SK-N-SH treated with all-trans-retinoic acid at 6 μM for 48 hours (cell line): Measurements from ENCODE around the gene FBXW11.

Experiments used
- BACH2 ChIP-seq: fragments of 250-450 bp; sonication (Bioruptor Pico); IDR thresholded peaks from 2 replicates; pipeline ENCODE4 v1.9.0; 2021; ENCODE audit warnings: mild to moderate bottlenecking, borderline replicate concordance
- TOX ChIP-seq: fragments of 250-450 bp; sonication (Bioruptor Pico); IDR thresholded peaks from 2 replicates; pipeline ENCODE4 v1.8.0; 2021; ENCODE audit warnings: mild to moderate bottlenecking, moderate library complexity, borderline replicate concordance
- TF ChIP-seq, protein P1 (sequence below): fragments of 250-450 bp; sonication (Bioruptor Pico); IDR thresholded peaks from 2 replicates; pipeline ENCODE4 v1.5.1; 2020; ENCODE audit warnings: low read depth, mild to moderate bottlenecking, moderate library complexity

DNA sequence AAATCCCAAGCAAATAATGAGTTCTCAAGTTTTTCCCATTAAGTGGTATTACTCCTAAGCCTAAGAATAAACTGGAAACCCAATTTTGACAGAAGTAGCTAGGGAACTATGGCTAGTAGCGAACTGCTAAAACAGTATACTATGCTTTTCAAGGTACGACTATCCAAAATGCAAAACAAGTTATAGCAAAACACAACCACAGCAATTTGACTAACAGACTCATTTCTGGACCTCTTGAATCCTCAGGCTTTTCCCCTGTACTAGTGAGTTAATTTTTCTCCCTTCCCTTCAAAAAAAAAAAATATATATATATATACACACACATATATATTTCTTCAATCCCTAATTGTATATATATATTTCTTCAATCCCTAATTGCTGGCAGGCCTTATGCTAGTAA, 7.3 kb downstream of the FBXW11 start:
- TF ChIP-seq BACH2 (CRISPR knock-in tag) (no peak), TOX (CRISPR knock-in tag) (no peak)
- TF ChIP-seq, protein P1, sequence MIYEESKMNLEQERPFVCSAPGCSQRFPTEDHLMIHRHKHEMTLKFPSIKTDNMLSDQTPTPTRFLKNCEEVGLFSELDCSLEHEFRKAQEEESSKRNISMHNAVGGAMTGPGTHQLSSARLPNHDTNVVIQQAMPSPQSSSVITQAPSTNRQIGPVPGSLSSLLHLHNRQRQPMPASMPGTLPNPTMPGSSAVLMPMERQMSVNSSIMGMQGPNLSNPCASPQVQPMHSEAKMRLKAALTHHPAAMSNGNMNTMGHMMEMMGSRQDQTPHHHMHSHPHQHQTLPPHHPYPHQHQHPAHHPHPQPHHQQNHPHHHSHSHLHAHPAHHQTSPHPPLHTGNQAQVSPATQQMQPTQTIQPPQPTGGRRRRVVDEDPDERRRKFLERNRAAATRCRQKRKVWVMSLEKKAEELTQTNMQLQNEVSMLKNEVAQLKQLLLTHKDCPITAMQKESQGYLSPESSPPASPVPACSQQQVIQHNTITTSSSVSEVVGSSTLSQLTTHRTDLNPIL (CRISPR knock-in tag), result no peak
